Measurements from ENCODE around the gene FOXD2.
A peak's percentile ranks its signal among the peaks of the same experiment; 100 is the strongest.
"Not testable (repeated sequence)": the region's sequence is repeated elsewhere in the genome, so short reads cannot be mapped to it uniquely, and the experiment has no call there.

FOXD2 gene

GRCh38 chr1:47450606-47451005 lies 12.8 kb downstream of the FOXD2 start:
- DNase-seq, result no peak
- no peak for TF ChIP-seq GATA1 (IDR thresholded peaks at IDR 0.05; ENCODE audit: low read depth, low read length)
- TF ChIP-seq POLR2A (IDR thresholded peaks at IDR 0.05; ENCODE audit: low read length), result no peak

- TF ChIP-seq POLR2A (IDR thresholded peaks at IDR 0.05; ENCODE audit: low read length), result no peak
- no peak for TF ChIP-seq GATA1 (IDR thresholded peaks at IDR 0.05; ENCODE audit: low read depth, low read length)
- DNase-seq, result no peak
These were observed 14.6 kb downstream of the FOXD2 start for GRCh38 chr1:47452426-47452825.

DNA sequence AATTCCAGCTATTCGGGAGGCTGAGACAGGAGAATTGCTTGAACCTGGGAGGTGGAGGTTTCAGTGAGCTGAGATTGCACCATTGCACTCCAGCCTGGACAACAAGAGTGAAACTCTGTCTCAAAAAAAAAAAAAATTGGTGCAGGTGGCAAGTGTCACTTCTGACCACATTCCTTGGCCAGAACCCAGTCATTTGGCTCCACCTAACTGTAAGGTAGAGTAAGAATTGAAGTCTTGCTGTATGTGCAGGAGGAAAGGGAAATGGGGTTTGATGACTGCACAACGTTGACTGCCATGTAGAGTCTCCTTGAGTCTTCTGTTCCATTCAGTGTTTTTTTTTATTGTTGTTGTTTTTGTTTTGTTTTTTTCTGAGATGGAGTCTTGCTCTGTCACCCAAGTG lies 16.1 kb downstream of the FOXD2 start:
- DNase-seq, result not testable (repeated sequence)

GRCh38 chr1:47456250-47456649 lies 18.4 kb downstream of the FOXD2 start:
- TF ChIP-seq GATA1 (IDR thresholded peaks at IDR 0.05; ENCODE audit: low read depth, low read length) (no peak), POLR2A (IDR thresholded peaks at IDR 0.05; ENCODE audit: low read length) (no peak)
- DNase-seq, result no peak

DNA sequence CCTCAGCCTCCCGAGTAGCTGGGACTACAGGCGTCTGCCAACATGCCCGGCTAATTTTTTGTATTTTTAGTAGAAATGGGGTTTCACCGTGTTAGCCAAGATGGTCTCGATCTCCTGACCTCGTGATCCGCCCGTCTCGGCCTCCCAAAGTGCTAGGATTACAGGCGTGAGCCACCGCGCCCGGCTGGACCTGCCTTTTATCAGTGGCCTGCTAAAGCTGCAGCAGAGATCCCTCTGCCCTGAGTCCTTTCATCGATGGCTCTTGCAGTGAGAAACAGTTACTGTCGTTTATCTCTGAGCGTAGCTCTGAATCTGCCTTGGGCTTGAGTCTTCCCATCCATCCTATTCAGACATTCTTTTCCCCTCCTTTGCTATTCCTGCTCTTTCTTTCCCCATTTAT lies 19.7 kb downstream of the FOXD2 start:
- not testable (repeated sequence) for DNase-seq

- no peak for TF ChIP-seq GATA1 (IDR thresholded peaks at IDR 0.05; ENCODE audit: low read depth, low read length)
- TF ChIP-seq POLR2A (IDR thresholded peaks at IDR 0.05; ENCODE audit: low read length), result no peak
- DNase-seq, result no peak
These were observed 21.5 kb downstream of the FOXD2 start for GRCh38 chr1:47459253-47459788.

- no peak for TF ChIP-seq POLR2A (IDR thresholded peaks at IDR 0.05; ENCODE audit: low read length)
- no peak for TF ChIP-seq GATA1 (IDR thresholded peaks at IDR 0.05; ENCODE audit: low read depth, low read length)
- DNase-seq, result no peak
These were observed 22.2 kb downstream of the FOXD2 start for GRCh38 chr1:47460040-47460439.

GRCh38 chr1:47460456-47460855 lies 22.6 kb downstream of the FOXD2 start:
- TF ChIP-seq GATA1 (IDR thresholded peaks at IDR 0.05; ENCODE audit: low read depth, low read length), result no peak
- no peak for TF ChIP-seq POLR2A (IDR thresholded peaks at IDR 0.05; ENCODE audit: low read length)
- DNase-seq, result no peak

DNA sequence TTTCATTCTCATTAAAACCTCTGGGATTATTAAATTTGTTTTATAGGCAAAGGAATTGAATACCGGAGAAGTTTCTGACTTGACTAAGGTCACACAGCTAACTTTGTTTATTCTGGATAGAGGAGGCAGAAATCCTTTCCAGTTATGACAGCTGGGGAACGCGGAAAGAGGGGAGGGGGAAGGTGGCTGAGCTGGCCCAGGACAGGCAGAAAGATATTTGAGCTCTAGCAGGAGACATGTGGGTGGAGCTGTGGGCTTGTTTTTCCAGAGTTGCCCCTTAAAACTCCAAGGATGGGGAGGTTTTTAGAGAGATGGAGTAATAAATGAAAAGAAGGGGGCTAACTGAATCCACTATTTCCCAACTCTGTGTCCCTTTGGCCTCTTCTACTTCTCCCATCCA lies 27.8 kb downstream of the FOXD2 start:
- DNase-seq, result no peak
- TF ChIP-seq GATA1 (IDR thresholded peaks at IDR 0.05; ENCODE audit: low read depth, low read length), result no peak
- no peak for TF ChIP-seq POLR2A (IDR thresholded peaks at IDR 0.05; ENCODE audit: low read length)

- TF ChIP-seq POLR2A (IDR thresholded peaks at IDR 0.05; ENCODE audit: low read length) (no peak), GATA1 (IDR thresholded peaks at IDR 0.05; ENCODE audit: low read depth, low read length) (no peak)
- DNase-seq, result no peak
These were observed 31.0 kb downstream of the FOXD2 start for GRCh38 chr1:47468709-47469389.

- peak in 1 of 2 experiments; percentile 31 for DNase-seq
- TF ChIP-seq GATA1 (IDR thresholded peaks at IDR 0.05; ENCODE audit: low read depth, low read length), result no peak
- TF ChIP-seq POLR2A (IDR thresholded peaks at IDR 0.05; ENCODE audit: low read length), result no peak
These were observed 31.5 kb downstream of the FOXD2 start for GRCh38 chr1:47469390-47469759.

- DNase-seq, result peak in 1 of 2 experiments; percentile 3
- TF ChIP-seq GATA1 (IDR thresholded peaks at IDR 0.05; ENCODE audit: low read depth, low read length), result no peak
- no peak for TF ChIP-seq POLR2A (IDR thresholded peaks at IDR 0.05; ENCODE audit: low read length)
These were observed 32.1 kb downstream of the FOXD2 start for GRCh38 chr1:47469910-47470309.

DNA sequence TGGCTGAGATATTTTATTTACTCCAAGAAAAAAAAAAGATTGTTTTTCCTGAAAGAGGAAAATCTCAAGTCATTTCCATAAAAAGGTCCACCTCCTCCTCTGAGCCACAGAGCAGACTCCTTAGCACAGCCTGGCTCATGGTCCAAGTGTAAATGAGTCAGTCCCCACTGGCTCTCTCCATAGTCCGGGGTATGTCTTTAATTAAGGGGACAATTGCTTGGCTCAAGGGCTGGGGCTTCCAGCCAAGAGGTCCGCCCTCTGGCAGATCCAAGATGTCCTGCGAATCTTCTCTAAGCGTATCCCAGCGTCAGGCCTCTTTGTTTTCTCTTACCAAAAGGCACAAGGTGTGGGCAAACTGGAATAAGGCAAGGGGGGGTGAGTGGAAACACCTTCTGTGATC lies 33.3 kb downstream of the FOXD2 start:
- TF ChIP-seq GATA1 (IDR thresholded peaks at IDR 0.05; ENCODE audit: low read depth, low read length) (no peak), POLR2A (IDR thresholded peaks at IDR 0.05; ENCODE audit: low read length) (no peak)
- DNase-seq, result no peak

- no peak for DNase-seq
- TF ChIP-seq GATA1 (IDR thresholded peaks at IDR 0.05; ENCODE audit: low read depth, low read length) (no peak), POLR2A (IDR thresholded peaks at IDR 0.05; ENCODE audit: low read length) (no peak)
These were observed 36.7 kb downstream of the FOXD2 start for GRCh38 chr1:47474278-47475193.

- no peak for DNase-seq
- TF ChIP-seq POLR2A (IDR thresholded peaks at IDR 0.05; ENCODE audit: low read length) (no peak), GATA1 (IDR thresholded peaks at IDR 0.05; ENCODE audit: low read depth, low read length) (no peak)
These were observed 39.8 kb downstream of the FOXD2 start for GRCh38 chr1:47477595-47478080.
